Measurements from ENCODE around the gene METTL5. TPM values are rescaled to one million over a fixed set of nuclear protein-coding genes. Genes with fewer than 3 reads are reported as not detected.

The METTL5 gene
- total RNA-seq, 1 experiment from 2014 or later: 97.3 TPM

GRCh38 chr2:169775354-169775753, 49.4 kb downstream of the METTL5 start:
- intact Hi-C loops (cut with micrococcal nuclease; ENCODE audit: unreplicated experiment): no loop called here
- Histone ChIP-seq H3K9me3 (ENCODE audit: low read depth, low read length, poor library complexity, severe bottlenecking) (no peaks in the 10 kb centered on the region), H3K4me1 (ENCODE audit: insufficient read depth, low read length, poor library complexity, severe bottlenecking) (no peaks in the 10 kb centered on the region), H3K4me3 (ENCODE audit: low read depth, low read length, poor library complexity, severe bottlenecking) (no peak overlapping the region), H3K27ac (ENCODE audit: low read depth, low read length, poor library complexity, severe bottlenecking) (no peak overlapping the region), H3K36me3 (ENCODE audit: insufficient read depth, low read length, poor library complexity, severe bottlenecking) (no peaks in the 10 kb centered on the region), H3K27me3 (replicated peaks; ENCODE audit: insufficient read depth, low read depth, low read length, poor library complexity) (no peaks in the 10 kb centered on the region)
- POLR2A ChIA-PET (ENCODE audit: low non-redundant PET): interaction anchor here (0.6 to 0.7 kb wide), 2 partner anchors 156 to 323 kb away, joined by 9 to 10 read pairs; no protein-coding TSS in a partner anchor
- no peak for DNase-seq (ENCODE audit: low spot score)
- CTCF ChIA-PET: no interaction called here
- no TSS peak for BruUV-seq (replicated peaks)
- no peak for TF ChIP-seq EZH2 (IDR thresholded peaks at IDR 0.05; ENCODE audit: borderline replicate concordance, low read depth, low read length, poor library complexity, severe bottlenecking)
- TF ChIP-seq, protein P1, sequence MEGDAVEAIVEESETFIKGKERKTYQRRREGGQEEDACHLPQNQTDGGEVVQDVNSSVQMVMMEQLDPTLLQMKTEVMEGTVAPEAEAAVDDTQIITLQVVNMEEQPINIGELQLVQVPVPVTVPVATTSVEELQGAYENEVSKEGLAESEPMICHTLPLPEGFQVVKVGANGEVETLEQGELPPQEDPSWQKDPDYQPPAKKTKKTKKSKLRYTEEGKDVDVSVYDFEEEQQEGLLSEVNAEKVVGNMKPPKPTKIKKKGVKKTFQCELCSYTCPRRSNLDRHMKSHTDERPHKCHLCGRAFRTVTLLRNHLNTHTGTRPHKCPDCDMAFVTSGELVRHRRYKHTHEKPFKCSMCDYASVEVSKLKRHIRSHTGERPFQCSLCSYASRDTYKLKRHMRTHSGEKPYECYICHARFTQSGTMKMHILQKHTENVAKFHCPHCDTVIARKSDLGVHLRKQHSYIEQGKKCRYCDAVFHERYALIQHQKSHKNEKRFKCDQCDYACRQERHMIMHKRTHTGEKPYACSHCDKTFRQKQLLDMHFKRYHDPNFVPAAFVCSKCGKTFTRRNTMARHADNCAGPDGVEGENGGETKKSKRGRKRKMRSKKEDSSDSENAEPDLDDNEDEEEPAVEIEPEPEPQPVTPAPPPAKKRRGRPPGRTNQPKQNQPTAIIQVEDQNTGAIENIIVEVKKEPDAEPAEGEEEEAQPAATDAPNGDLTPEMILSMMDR (conservative IDR thresholded peaks at IDR 0.05; ENCODE audit: low read depth, low read length): no peak

- Histone ChIP-seq H3K4me1 (ENCODE audit: insufficient read depth, low read length, poor library complexity, severe bottlenecking) (no peaks in the 10 kb centered on the region), H3K27me3 (replicated peaks; ENCODE audit: insufficient read depth, low read depth, low read length, poor library complexity) (no peaks in the 10 kb centered on the region), H3K4me3 (ENCODE audit: low read depth, low read length, poor library complexity, severe bottlenecking) (no peak overlapping the region), H3K27ac (ENCODE audit: low read depth, low read length, poor library complexity, severe bottlenecking) (no peak overlapping the region), H3K36me3 (ENCODE audit: insufficient read depth, low read length, poor library complexity, severe bottlenecking) (no peaks in the 10 kb centered on the region), H3K9me3 (ENCODE audit: low read depth, low read length, poor library complexity, severe bottlenecking) (no peaks in the 10 kb centered on the region)
- BruUV-seq (replicated peaks): no TSS peak
- DNase-seq (ENCODE audit: low spot score): no peak
- CTCF ChIA-PET: no interaction called here
- TF ChIP-seq, protein P1 (conservative IDR thresholded peaks at IDR 0.05; ENCODE audit: low read depth, low read length): no peak
- no peak for TF ChIP-seq EZH2 (IDR thresholded peaks at IDR 0.05; ENCODE audit: borderline replicate concordance, low read depth, low read length, poor library complexity, severe bottlenecking)
- POLR2A ChIA-PET (ENCODE audit: low non-redundant PET): no interaction called here
- intact Hi-C loops (cut with micrococcal nuclease; ENCODE audit: unreplicated experiment): no loop called here
Measured at GRCh38 chr2:169772651-169773050, 52.1 kb downstream of the METTL5 start.

DNA sequence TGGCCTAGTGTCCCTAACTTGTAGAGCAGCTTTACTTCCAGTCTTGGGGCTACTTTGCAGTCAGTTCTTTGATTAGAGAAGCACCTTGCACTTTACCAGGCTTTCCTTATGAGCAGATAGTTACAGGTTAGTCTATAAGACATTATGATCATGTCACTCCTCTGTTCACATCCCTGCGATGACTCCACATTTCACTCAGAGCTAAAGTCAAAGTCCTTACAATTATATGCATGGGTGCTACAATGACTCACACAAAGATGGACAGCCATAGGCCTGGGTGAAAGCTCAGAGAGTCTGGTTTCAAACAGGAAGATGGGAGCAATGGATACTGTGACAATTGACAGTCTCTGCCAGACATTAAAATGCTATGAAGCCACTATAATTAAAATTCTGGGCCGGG, 53.1 kb downstream of the METTL5 start:
- POLR2A ChIA-PET (ENCODE audit: low non-redundant PET): no interaction called here
- Histone ChIP-seq H3K4me3 (ENCODE audit: low read depth, low read length, poor library complexity, severe bottlenecking) (no peak overlapping the region), H3K27ac (ENCODE audit: low read depth, low read length, poor library complexity, severe bottlenecking) (no peak overlapping the region), H3K27me3 (replicated peaks; ENCODE audit: insufficient read depth, low read depth, low read length, poor library complexity) (no peaks in the 10 kb centered on the region), H3K9me3 (ENCODE audit: low read depth, low read length, poor library complexity, severe bottlenecking) (no peaks in the 10 kb centered on the region), H3K36me3 (ENCODE audit: insufficient read depth, low read length, poor library complexity, severe bottlenecking) (no peaks in the 10 kb centered on the region), H3K4me1 (ENCODE audit: insufficient read depth, low read length, poor library complexity, severe bottlenecking) (no peaks in the 10 kb centered on the region)
- DNase-seq (ENCODE audit: low spot score): no peak
- CTCF ChIA-PET: no interaction called here
- no TSS peak for BruUV-seq (replicated peaks)
- TF ChIP-seq, protein P1 (conservative IDR thresholded peaks at IDR 0.05; ENCODE audit: low read depth, low read length): no peak
- no peak for TF ChIP-seq EZH2 (IDR thresholded peaks at IDR 0.05; ENCODE audit: borderline replicate concordance, low read depth, low read length, poor library complexity, severe bottlenecking)
- intact Hi-C loops (cut with micrococcal nuclease; ENCODE audit: unreplicated experiment): no loop called here

Measured in A673 (cell line).